Activated CD4-positive, alpha-beta T cell treated with anti-CD3 and anti-CD28 coated beads, Interleukin-2, amount 10 ng/mL, durations not matched to agents 7 days and 5 days (primary cell): ENCODE measurements around the gene MROH2A. TPM values are rescaled to one million over a fixed set of nuclear protein-coding genes. Genes with fewer than 3 reads are reported as not detected.

Experiments used
- CTCF ChIA-PET: fragments of 350-600 bp; sonication (Branson Sonifier 250); formaldehyde crosslinking; loops from one replicate; lab custom pipeline; 2021; ENCODE audit warnings: antibody characterized with exemption; lab: Charles Lee
- POLR2A ChIA-PET: fragments of 350-600 bp; sonication (Branson Sonifier 250); formaldehyde crosslinking; loops from one replicate; lab custom pipeline; 2021; ENCODE audit warnings: antibody characterized with exemption; lab: Charles Lee
- DNase-seq: peaks from one replicate; pipeline ENCODE4 v3.0.0-alpha.2; 2020
- H3K27ac Mint-ChIP-seq: one replicate; pipeline ENCODE4 v1.8.0; 2021; ENCODE audit warnings: mild to moderate bottlenecking, moderate library complexity, mixed read lengths
- H3K27me3 Mint-ChIP-seq: one replicate; pipeline ENCODE4 v1.8.0; 2021; ENCODE audit warnings: mixed read lengths
- H3K36me3 Mint-ChIP-seq: one replicate; pipeline ENCODE4 v1.8.0; 2021; ENCODE audit warnings: low read depth, mixed read lengths
- H3K4me1 Mint-ChIP-seq: one replicate; pipeline ENCODE4 v1.8.0; 2021; ENCODE audit warnings: mixed read lengths
- H3K4me3 Mint-ChIP-seq: one replicate; pipeline ENCODE4 v1.8.0; 2021; ENCODE audit warnings: mild to moderate bottlenecking, moderate library complexity, mixed read lengths
- H3K9me3 Mint-ChIP-seq: one replicate; pipeline ENCODE4 v1.8.0; 2021; ENCODE audit warnings: mixed read lengths
- total RNA-seq, 2 experiments: library from RNA; stranded (reverse); gene quantifications; one replicate each; pipeline ENCODE4 v1.2.3, GENCODE V29; 2021

Gene MROH2A
- total RNA-seq, 2 experiments from 2014 or later: not detected

- Mint-ChIP-seq H3K9me3 (no peaks in the 10 kb centered on the region), H3K27ac (no peak overlapping the region), H3K27me3 (no peaks in the 10 kb centered on the region), H3K36me3 (no peaks in the 10 kb centered on the region), H3K4me3 (no peak overlapping the region), H3K4me1 (no peaks in the 10 kb centered on the region)
- ChIA-PET POLR2A (no interaction called here), CTCF (no interaction called here)
- DNase-seq: no peak
Observed at GRCh38 chr2:233799087-233799665, 21.0 kb downstream of the MROH2A start.

GRCh38 chr2:233799716-233800115 lies 21.6 kb downstream of the MROH2A start:
- Mint-ChIP-seq H3K27ac (no peak overlapping the region), H3K4me3 (no peak overlapping the region), H3K4me1 (no peaks in the 10 kb centered on the region), H3K9me3 (no peaks in the 10 kb centered on the region), H3K27me3 (no peaks in the 10 kb centered on the region), H3K36me3 (no peaks in the 10 kb centered on the region)
- DNase-seq: no peak
- ChIA-PET POLR2A (no interaction called here), CTCF (no interaction called here)

GRCh38 chr2:233800208-233800607 lies 22.1 kb downstream of the MROH2A start:
- Mint-ChIP-seq H3K36me3 (no peaks in the 10 kb centered on the region), H3K9me3 (no peaks in the 10 kb centered on the region), H3K27me3 (no peaks in the 10 kb centered on the region), H3K4me1 (no peaks in the 10 kb centered on the region), H3K4me3 (no peak overlapping the region), H3K27ac (no peak overlapping the region)
- POLR2A ChIA-PET: no interaction called here
- no peak for DNase-seq
- CTCF ChIA-PET: no interaction called here

DNA sequence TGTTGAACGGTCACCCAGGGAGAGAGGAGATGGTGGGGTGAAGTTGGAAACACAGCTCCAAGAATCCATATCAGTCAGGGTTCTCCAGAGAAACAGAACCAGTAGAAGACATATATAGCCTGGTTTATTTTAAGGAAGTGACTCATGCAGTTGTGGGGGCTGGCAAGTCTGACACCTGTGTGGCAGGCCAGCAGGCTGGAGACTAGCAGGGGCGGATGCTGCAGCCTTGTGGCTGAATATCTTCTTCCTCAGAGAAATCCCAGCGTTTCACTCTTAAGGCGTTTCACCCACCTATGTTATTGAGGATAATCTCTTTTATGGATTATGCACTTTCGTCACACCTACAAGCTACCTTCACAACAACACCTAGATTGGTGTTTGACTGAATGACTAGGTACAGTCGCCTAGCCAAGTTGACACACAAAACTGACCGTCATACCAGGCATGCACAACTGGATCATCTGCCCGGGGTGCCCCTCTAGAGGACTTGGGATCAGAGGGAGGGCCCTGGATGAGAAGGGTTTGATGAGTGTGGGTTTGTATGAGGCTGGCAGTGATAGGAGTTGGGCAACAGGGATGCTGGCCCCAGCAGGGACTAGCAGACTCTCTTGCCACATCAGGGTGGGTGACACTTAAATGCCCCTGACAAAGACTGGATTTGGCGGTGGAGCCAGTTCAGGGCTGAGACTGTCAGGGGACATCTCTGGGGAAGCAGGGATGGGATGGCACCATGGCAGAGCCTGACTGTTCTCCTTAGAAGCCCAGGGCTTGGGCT lies 23.4 kb downstream of the MROH2A start:
- DNase-seq: no peak
- CTCF ChIA-PET: interaction anchor here (0.5 kb wide), 1 partner anchor 612 kb away, joined by 3 read pairs; no protein-coding TSS in a partner anchor
- H3K27ac Mint-ChIP-seq: no peak overlapping the region
- H3K4me1 Mint-ChIP-seq: no peaks in the 10 kb centered on the region
- H3K9me3 Mint-ChIP-seq: no peaks in the 10 kb centered on the region
- POLR2A ChIA-PET: no interaction called here
- no peaks in the 10 kb centered on the region for H3K36me3 Mint-ChIP-seq
- H3K27me3 Mint-ChIP-seq: no peaks in the 10 kb centered on the region
- H3K4me3 Mint-ChIP-seq: no peak overlapping the region

GRCh38 chr2:233802132-233802815 lies 24.1 kb downstream of the MROH2A start:
- no peaks in the 10 kb centered on the region for H3K4me1 Mint-ChIP-seq
- H3K27ac Mint-ChIP-seq: no peak overlapping the region
- CTCF ChIA-PET: interaction anchor here (0.5 kb wide), 1 partner anchor 611 kb away, joined by 3 read pairs; no protein-coding TSS in a partner anchor
- H3K36me3 Mint-ChIP-seq: no peaks in the 10 kb centered on the region
- no peak overlapping the region for H3K4me3 Mint-ChIP-seq
- no peaks in the 10 kb centered on the region for H3K9me3 Mint-ChIP-seq
- H3K27me3 Mint-ChIP-seq: no peaks in the 10 kb centered on the region
- POLR2A ChIA-PET: no interaction called here
- DNase-seq: no peak

DNA sequence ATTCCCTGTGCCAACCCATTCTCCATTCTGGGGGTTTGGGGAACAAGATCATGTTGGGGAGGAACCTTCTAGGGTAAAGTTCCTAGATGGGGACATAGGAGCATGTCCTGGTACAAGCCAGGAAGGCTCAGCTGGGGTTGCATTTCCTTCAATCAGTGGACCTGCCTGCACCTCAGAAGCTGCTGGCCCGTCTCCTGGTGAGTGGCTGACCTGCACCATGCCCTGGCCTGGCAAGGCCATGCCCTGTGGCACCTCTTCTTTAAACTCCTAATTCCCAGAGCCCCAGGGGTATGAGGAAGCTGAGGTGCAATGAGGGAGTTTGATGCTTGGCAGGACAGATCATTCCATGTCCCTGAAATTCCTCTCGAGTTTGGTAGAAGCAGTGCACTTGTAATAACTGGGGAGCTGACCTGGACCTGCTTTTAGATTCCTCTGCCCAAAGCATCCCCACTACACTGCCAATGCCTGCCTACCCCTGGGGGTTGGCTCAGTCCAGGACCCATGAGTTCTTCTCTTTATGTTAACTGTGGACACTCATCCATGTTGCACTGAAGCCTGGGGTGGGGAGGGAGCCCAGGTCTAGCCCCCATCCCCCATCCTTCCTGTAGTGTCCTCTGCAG lies 25.3 kb downstream of the MROH2A start:
- CTCF ChIA-PET: no interaction called here
- no peak for DNase-seq

DNA sequence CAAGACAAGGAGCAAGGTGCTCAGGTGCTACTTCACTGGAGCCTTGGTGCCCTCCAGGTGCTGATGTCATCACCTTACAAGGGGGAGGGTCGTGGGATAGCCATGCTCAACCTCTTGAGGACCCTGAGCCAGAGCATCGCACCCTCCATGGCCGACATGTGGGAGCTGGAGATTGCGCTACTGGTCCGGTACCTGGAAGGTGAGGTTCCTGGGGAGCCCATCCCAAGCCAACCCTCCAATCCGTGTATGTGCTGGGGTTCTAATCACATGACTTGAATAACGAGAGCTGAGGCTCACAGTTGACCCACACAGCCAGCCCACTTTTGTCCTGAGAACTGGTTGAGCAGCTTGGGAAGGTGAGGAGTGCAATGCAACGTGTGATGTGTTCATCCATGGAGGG lies 25.9 kb downstream of the MROH2A start:
- Mint-ChIP-seq H3K36me3 (no peaks in the 10 kb centered on the region), H3K27ac (no peak overlapping the region), H3K4me3 (no peak overlapping the region), H3K9me3 (no peaks in the 10 kb centered on the region), H3K4me1 (no peaks in the 10 kb centered on the region), H3K27me3 (no peaks in the 10 kb centered on the region)
- ChIA-PET CTCF (interaction anchor here (0.7 kb wide), 1 partner anchor 11 kb away, joined by 3 read pairs; no protein-coding TSS in a partner anchor), POLR2A (no interaction called here)
- no peak for DNase-seq

More for the DNA sequence above, 25.3 kb downstream of the MROH2A start:
- H3K36me3 Mint-ChIP-seq: no peaks in the 10 kb centered on the region
- no peaks in the 10 kb centered on the region for H3K27me3 Mint-ChIP-seq
- no peak overlapping the region for H3K4me3 Mint-ChIP-seq
- POLR2A ChIA-PET: no interaction called here
- no peaks in the 10 kb centered on the region for H3K4me1 Mint-ChIP-seq
- H3K9me3 Mint-ChIP-seq: no peaks in the 10 kb centered on the region
- H3K27ac Mint-ChIP-seq: no peak overlapping the region

DNA sequence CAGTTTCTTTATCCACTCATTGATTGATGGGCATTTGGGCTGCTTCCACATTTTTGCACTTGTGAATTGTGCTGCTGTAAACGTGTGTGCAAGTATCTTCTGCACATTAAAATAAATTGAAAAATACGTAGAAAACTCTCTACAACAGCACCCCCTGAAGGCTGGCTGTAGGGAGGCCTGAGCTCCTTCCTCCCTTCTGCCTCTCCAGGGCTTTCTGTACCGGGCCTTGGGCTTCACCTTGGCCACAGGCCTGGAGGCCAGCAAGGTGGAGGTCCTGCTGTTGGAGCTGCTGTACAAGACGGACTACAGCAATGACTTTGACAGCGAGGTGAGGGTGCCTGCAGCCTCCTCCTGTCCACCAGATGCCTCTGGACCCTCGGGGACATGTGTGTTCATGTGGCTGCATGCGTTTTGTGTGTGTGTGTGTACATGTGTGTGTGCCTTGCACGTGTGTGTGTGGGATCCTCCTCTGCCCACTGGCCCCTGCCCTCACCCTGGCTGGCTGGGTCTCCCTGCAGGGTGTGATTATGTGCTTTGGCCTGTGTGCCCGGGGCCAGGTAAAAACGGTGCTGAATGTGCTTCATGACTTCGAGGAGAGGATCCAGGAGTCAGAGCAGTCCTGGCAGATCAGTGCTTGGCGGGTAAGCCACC lies 29.2 kb downstream of the MROH2A start:
- no peak for DNase-seq
- CTCF ChIA-PET: interaction anchor here (0.6 kb wide), 1 partner anchor 19 kb away, joined by 4 read pairs; no protein-coding TSS in a partner anchor
- Mint-ChIP-seq H3K27ac (no peak overlapping the region), H3K4me1 (no peaks in the 10 kb centered on the region), H3K36me3 (no peaks in the 10 kb centered on the region), H3K9me3 (no peaks in the 10 kb centered on the region), H3K4me3 (no peak overlapping the region), H3K27me3 (no peaks in the 10 kb centered on the region)
- POLR2A ChIA-PET: no interaction called here

- no peak overlapping the region for H3K4me3 Mint-ChIP-seq
- CTCF ChIA-PET: interaction anchor here (0.6 kb wide), 1 partner anchor 19 kb away, joined by 4 read pairs; no protein-coding TSS in a partner anchor
Observed at GRCh38 chr2:233807966-233808935, 30.1 kb downstream of the MROH2A start.

DNA sequence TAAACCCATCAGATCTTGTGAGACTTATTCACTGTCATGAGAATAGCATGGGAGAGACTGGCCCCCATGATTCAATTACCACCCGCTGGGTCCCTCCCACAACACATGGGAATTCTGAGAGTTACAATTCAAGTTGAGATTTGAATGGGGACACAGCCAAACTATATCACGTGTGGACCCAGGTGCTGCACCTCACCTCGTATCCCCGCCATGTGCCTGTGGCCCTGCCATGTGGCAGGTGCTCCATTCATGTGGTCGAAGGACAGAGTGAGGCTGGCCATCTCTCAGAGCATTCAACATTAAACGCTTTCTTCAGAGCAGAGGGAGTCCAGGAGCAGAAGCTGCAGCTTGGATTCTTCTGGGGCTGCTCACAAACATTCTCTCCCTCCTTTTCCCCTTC lies 32.3 kb downstream of the MROH2A start:
- POLR2A ChIA-PET: no interaction called here

More at GRCh38 chr2:233807966-233808935, 30.1 kb downstream of the MROH2A start:
- Mint-ChIP-seq H3K4me1 (no peaks in the 10 kb centered on the region), H3K27me3 (no peaks in the 10 kb centered on the region), H3K9me3 (no peaks in the 10 kb centered on the region), H3K27ac (no peak overlapping the region), H3K36me3 (no peaks in the 10 kb centered on the region)
- POLR2A ChIA-PET: no interaction called here
- DNase-seq: no peak

DNA sequence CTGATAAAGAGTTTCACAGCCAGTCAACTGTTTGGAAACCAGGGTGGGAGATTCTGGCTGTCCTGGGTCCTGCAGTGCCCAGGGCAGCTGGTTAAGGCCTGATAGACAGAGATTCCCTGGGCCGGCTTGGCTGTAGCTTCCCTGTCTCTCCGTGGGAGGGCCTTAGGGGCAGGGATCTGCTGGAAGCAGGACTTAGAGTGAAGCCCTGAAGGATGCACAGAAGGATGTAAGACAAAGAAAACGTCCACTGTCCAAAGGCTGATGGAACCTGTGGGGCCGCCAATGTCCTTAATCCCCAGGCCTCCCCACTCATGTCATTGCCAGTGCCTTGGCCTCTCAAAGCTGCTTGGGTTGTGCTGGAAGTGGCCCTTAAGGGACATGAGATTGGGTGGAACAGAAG lies 33.0 kb downstream of the MROH2A start:
- H3K27ac Mint-ChIP-seq: no peak overlapping the region
- ChIA-PET POLR2A (interaction anchor here (0.6 kb wide), 1 partner anchor 298 kb away, joined by 4 read pairs; no protein-coding TSS in a partner anchor), CTCF (no interaction called here)
- no peaks in the 10 kb centered on the region for H3K36me3 Mint-ChIP-seq
- DNase-seq: no peak
- H3K4me1 Mint-ChIP-seq: no peaks in the 10 kb centered on the region
- H3K4me3 Mint-ChIP-seq: no peak overlapping the region
- no peaks in the 10 kb centered on the region for H3K9me3 Mint-ChIP-seq
- peaks cover 7% of the 10 kb centered on the region for H3K27me3 Mint-ChIP-seq

More for the DNA sequence above, 32.3 kb downstream of the MROH2A start:
- no peak overlapping the region for H3K27ac Mint-ChIP-seq
- H3K4me3 Mint-ChIP-seq: no peak overlapping the region
- H3K4me1 Mint-ChIP-seq: no peaks in the 10 kb centered on the region
- H3K27me3 Mint-ChIP-seq: peaks cover 5% of the 10 kb centered on the region
- no peaks in the 10 kb centered on the region for H3K36me3 Mint-ChIP-seq
- H3K9me3 Mint-ChIP-seq: no peaks in the 10 kb centered on the region
- no peak for DNase-seq
- CTCF ChIA-PET: no interaction called here
